Measurements from ENCODE around the gene GRK5. TPM values are rescaled to one million over a fixed set of nuclear protein-coding genes. Genes with fewer than 3 reads are reported as not detected.

The GRK5 gene
- total RNA-seq, 1 experiment from 2014 or later: 4.8 TPM

- Histone ChIP-seq H2AFZ (no peak overlapping the region), H3K9me3 (ENCODE audit: insufficient read depth, low read depth) (no peaks in the 10 kb centered on the region), H3K9me2 (ENCODE audit: insufficient read depth) (no peaks in the 10 kb centered on the region), H3F3A (ENCODE audit: insufficient read depth, low read depth) (peaks cover 14% of the 10 kb centered on the region), H4K20me1 (ENCODE audit: insufficient read depth) (no peaks in the 10 kb centered on the region), H3K27ac (no peak overlapping the region), H3K4me3 (no peak overlapping the region), H3K4me1 (replicated peaks; ENCODE audit: insufficient read depth) (peaks cover 28% of the 10 kb centered on the region), H3K36me3 (ENCODE audit: low read depth) (no peaks in the 10 kb centered on the region), H3K4me2 (no peak overlapping the region), H3K79me2 (ENCODE audit: low read depth) (no peaks in the 10 kb centered on the region), H3K27me3 (ENCODE audit: insufficient read depth, low read depth) (no peaks in the 10 kb centered on the region)
- ChIA-PET CTCF (interaction anchor here (1.4 kb wide), 1 partner anchor 32 kb away, joined by 5 read pairs; no protein-coding TSS in a partner anchor), POLR2A (ENCODE audit: unreplicated experiment) (interaction anchor here (0.6 kb wide), 1 partner anchor 268 kb away, joined by 4 read pairs; no protein-coding TSS in a partner anchor)
- intact Hi-C loops (cut with micrococcal nuclease; ENCODE audit: unreplicated experiment): no loop called here
- BruUV-seq (replicated peaks): no TSS peak
- TF ChIP-seq, protein P1, sequence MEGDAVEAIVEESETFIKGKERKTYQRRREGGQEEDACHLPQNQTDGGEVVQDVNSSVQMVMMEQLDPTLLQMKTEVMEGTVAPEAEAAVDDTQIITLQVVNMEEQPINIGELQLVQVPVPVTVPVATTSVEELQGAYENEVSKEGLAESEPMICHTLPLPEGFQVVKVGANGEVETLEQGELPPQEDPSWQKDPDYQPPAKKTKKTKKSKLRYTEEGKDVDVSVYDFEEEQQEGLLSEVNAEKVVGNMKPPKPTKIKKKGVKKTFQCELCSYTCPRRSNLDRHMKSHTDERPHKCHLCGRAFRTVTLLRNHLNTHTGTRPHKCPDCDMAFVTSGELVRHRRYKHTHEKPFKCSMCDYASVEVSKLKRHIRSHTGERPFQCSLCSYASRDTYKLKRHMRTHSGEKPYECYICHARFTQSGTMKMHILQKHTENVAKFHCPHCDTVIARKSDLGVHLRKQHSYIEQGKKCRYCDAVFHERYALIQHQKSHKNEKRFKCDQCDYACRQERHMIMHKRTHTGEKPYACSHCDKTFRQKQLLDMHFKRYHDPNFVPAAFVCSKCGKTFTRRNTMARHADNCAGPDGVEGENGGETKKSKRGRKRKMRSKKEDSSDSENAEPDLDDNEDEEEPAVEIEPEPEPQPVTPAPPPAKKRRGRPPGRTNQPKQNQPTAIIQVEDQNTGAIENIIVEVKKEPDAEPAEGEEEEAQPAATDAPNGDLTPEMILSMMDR (conservative IDR thresholded peaks at IDR 0.05): no peak
- no peak for TF ChIP-seq EZH2 (IDR thresholded peaks at IDR 0.05; ENCODE audit: low read depth)
- no peak for DNase-seq
Observed at GRCh38 chr10:119457966-119458766, 250.8 kb downstream of the GRK5 start.

DNA sequence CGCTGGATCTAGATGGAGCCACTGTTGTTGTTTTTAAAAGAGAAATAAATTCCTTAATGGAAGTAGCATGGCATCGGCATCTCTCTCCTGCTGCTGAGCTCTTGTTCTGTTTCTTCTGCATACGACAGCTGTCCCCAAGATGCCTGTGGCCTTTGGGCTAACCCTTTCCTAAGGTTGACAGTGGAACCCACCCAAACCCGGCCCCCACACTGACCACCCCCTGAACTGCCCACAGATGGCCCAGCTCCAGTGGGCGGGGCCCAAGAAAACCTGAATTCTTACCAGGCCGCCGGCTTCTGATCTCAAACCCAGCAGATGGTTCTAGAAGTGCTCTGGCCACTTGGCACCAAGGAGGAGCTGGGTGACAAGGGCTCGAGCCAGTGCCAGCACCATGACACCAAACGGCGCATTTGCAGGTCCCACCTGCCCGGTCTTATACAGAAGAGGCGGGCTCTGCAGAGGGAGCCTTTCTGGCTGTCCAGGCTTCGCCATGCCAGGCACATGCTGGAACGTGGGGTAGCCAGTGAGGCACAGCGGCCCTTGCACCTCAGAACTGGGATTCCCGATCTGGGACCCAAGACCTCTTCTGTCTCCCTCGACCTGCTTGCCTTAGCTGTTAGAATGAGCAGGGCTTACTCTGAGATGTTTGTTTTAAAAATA is 252.4 kb downstream of the GRK5 start:
- ChIA-PET POLR2A (ENCODE audit: unreplicated experiment) (interaction anchor here (0.6 kb wide), 1 partner anchor 62 kb away, joined by 4 read pairs; no protein-coding TSS in a partner anchor), CTCF (interaction anchor here (0.6 to 1.4 kb wide), 2 partner anchors 30 to 248 kb away, joined by 3 to 5 read pairs; no protein-coding TSS in a partner anchor)
- H3K4me3 ChIP-seq: no peak overlapping the region

More for the DNA sequence above, 252.4 kb downstream of the GRK5 start:
- H3K4me1 ChIP-seq (replicated peaks; ENCODE audit: insufficient read depth): peaks cover 35% of the 10 kb centered on the region
- no TSS peak for BruUV-seq (replicated peaks)
- H3K79me2 ChIP-seq (ENCODE audit: low read depth): no peaks in the 10 kb centered on the region
- H3K27me3 ChIP-seq (ENCODE audit: insufficient read depth, low read depth): no peaks in the 10 kb centered on the region
- H3F3A ChIP-seq (ENCODE audit: insufficient read depth, low read depth): peaks cover 14% of the 10 kb centered on the region
- no peak overlapping the region for H3K27ac ChIP-seq
- TF ChIP-seq, protein P1 (conservative IDR thresholded peaks at IDR 0.05): no peak
- no peak for TF ChIP-seq EZH2 (IDR thresholded peaks at IDR 0.05; ENCODE audit: low read depth)
- no peaks in the 10 kb centered on the region; the same call in 1 of the 2 replicates for H3K9me3 ChIP-seq (ENCODE audit: insufficient read depth, low read depth)
- H3K9me2 ChIP-seq (ENCODE audit: insufficient read depth): no peaks in the 10 kb centered on the region
- no peak overlapping the region for H2AFZ ChIP-seq
- intact Hi-C loops (cut with micrococcal nuclease; ENCODE audit: unreplicated experiment): loop anchor here (5.0 kb wide), 1 partner anchor 62 kb away; no protein-coding TSS in a partner anchor
- H4K20me1 ChIP-seq (ENCODE audit: insufficient read depth): no peaks in the 10 kb centered on the region
- H3K4me2 ChIP-seq: no peak overlapping the region
- no peak for DNase-seq
- no peaks in the 10 kb centered on the region for H3K36me3 ChIP-seq (ENCODE audit: low read depth)

Measured in PC-9 (cell line).